ENCODE measurements around the gene EVPL.

GRCh38 chr17:76032780-76033108 lies 5.6 kb upstream of the EVPL start:
- TF ChIP-seq ZBTB43 (CRISPR knock-in tag; IDR thresholded peaks at IDR 0.05) (no peak), IRF2 (CRISPR knock-in tag; IDR thresholded peaks at IDR 0.05; ENCODE audit: borderline replicate concordance, low read depth) (no peak)

Data from WTC11 (cell line).